Measurements from ENCODE around the gene CHD5. TPM values are rescaled to one million over a fixed set of nuclear protein-coding genes. Genes with fewer than 3 reads are reported as not detected.

CHD5 gene
- total and polyA plus RNA-seq, 12 donors = 0.01 to 0.78 (median 0.17) TPM

DNA sequence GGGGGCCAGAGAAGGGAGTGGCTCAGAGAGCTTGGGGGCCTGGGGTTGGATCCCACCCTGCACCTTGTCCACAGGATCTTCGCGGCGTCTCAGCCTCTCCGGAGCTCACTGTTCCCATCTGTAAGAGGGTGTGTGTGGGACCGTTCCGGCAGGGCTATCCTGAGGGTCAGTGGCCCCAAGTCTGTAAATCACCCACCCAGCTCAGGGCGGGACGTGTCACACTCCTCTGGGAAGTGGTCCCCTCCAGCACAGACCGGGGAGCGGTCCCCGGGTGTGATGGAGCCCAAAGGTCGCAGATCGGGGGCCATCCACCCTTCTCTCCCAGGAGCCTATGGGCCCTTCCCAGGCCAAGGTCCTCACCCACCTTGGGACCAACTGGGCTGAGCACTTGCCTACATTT lies 94.5 kb downstream of the CHD5 start:
- Histone ChIP-seq H3K4me3 (no peak overlapping the region), H3K27ac (no peak overlapping the region), H3K9me3 (no peaks in the 10 kb centered on the region), H3K4me1 (peaks cover 0 to 19% (median 0%) of the 10 kb centered on the region in 9 donors), H3K36me3 (peaks cover 0 to 67% (median 0%) of the 10 kb centered on the region in 9 donors), H3K27me3 (no peaks in the 10 kb centered on the region)
- intact Hi-C loops (cut with DNase I) = no loop called here
- TF ChIP-seq, protein P1, sequence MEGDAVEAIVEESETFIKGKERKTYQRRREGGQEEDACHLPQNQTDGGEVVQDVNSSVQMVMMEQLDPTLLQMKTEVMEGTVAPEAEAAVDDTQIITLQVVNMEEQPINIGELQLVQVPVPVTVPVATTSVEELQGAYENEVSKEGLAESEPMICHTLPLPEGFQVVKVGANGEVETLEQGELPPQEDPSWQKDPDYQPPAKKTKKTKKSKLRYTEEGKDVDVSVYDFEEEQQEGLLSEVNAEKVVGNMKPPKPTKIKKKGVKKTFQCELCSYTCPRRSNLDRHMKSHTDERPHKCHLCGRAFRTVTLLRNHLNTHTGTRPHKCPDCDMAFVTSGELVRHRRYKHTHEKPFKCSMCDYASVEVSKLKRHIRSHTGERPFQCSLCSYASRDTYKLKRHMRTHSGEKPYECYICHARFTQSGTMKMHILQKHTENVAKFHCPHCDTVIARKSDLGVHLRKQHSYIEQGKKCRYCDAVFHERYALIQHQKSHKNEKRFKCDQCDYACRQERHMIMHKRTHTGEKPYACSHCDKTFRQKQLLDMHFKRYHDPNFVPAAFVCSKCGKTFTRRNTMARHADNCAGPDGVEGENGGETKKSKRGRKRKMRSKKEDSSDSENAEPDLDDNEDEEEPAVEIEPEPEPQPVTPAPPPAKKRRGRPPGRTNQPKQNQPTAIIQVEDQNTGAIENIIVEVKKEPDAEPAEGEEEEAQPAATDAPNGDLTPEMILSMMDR (IDR thresholded peaks at IDR 0.05) = no peak
- WGBS, 2 donors = 92 to 97% methylated on average over 13 of the region's 13 CpGs
- DNase-seq (no peak), ATAC-seq (no peak)

DNA sequence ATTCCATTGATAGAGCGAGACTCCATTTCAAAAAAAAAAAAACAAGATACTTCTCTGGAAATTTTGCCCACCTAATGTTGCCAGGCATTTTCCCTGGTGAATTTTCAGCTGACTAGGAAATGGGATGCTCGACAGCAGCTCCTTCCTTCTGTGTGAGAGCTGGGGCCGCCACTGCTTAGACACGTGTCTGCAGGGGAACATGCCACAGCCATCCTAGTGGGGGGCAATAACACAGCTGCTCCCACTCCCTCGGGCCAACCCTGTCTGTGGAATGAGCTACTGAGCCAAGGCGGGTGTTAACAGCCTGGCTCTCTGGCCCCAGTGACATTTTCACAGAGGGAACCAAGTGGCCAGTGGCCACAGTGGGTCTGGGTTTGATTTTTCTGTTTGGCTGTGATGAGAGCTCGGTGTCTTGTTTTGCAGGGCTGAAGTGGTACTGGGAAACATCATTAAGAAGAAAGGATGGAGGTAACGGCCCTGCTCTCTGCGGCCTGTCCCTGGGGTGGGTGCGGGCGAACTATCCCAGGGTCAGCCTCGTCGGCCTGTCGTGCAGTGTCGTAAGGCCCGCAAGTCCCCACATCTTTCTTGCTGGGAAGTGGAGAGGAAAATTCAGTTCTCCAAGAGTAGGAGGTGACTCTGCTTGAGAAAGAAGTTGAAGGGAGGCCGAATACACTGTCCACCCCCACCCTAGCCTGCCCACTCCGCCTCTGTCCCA lies 95.2 kb downstream of the CHD5 start:
- Histone ChIP-seq H3K4me1 (peaks cover 0 to 19% (median 6%) of the 10 kb centered on the region in 9 donors), H3K27me3 (no peaks in the 10 kb centered on the region), H3K9me3 (no peaks in the 10 kb centered on the region), H3K4me3 (no peak overlapping the region), H3K36me3 (peaks cover 0 to 67% (median 0%) of the 10 kb centered on the region in 9 donors), H3K27ac (no peak overlapping the region)
- DNase-seq (no peak), ATAC-seq (no peak)
- WGBS, 2 donors = 89 to 91% methylated on average over 18 of the region's 18 CpGs
- intact Hi-C loops (cut with DNase I) = no loop called here
- TF ChIP-seq, protein P1 (IDR thresholded peaks at IDR 0.05) = no peak

DNA sequence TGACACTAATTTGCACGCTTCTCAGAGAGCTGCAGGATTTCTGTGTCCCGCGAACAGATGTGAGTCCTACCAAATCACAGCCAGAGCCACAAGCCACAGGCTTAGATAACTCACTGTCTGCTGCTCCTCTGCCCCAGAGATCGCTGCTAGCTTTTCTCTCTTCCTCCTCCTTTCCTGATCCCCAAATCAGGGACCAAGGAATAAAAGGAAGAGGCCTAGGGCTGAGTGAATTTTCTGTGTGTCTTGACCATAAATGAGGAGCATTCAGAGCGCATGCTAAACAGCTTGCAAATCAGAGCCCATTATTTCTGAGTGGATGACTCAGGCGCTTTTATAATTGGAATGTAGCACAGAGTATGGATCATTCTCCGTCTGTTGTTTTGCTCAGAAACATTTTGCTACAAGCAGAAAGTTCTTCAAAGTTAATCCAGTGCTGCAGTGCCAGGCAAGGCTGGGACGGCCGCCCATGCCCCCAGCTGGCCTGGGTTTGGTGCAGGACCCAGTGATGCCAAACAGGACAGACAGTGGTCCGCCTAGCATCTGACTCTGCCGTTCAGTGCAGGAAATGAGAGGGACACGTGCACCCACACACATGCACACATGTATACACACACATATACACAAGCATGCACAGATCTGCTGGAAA lies 96.2 kb downstream of the CHD5 start:
- Histone ChIP-seq H3K4me3 (no peak overlapping the region), H3K4me1 (peaks cover 0 to 19% (median 6%) of the 10 kb centered on the region in 9 donors), H3K36me3 (peaks cover 0 to 63% (median 0%) of the 10 kb centered on the region in 9 donors), H3K27ac (no peak overlapping the region), H3K9me3 (no peaks in the 10 kb centered on the region), H3K27me3 (no peaks in the 10 kb centered on the region)
- DNase-seq (no peak), ATAC-seq (no peak)
- intact Hi-C loops (cut with DNase I) = no loop called here
- 71 to 79% methylated on average over 12 of the region's 12 CpGs for WGBS, 2 donors
- TF ChIP-seq, protein P1 (IDR thresholded peaks at IDR 0.05) = no peak

DNA sequence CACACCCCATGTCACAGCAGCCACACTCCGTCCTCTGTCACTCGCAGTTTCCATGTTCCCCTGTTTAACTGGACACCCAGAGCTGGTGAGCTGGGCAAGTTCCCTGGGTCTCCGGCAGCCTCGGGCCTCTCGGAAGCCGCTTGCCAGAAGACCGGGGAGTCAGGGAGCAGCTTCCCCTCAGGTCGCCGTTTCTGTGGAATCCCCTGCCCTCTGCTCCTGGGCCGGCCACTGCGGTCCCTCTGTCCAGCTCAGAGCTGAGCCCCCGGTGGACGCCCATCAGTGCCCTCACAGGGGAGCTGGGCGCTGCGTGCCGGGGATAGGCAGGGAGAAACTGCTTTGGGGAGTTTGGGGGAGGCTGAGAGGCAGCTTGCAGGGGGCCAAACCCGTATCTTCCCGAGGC lies 96.7 kb downstream of the CHD5 start:
- no peak overlapping the region for H3K4me3 ChIP-seq
- peaks cover 0 to 60% (median 0%) of the 10 kb centered on the region in 9 donors for H3K36me3 ChIP-seq
- TF ChIP-seq, protein P1 (IDR thresholded peaks at IDR 0.05) = no peak
- H3K9me3 ChIP-seq = no peaks in the 10 kb centered on the region
- H3K4me1 ChIP-seq = peaks cover 0 to 19% (median 6%) of the 10 kb centered on the region in 9 donors
- DNase-seq (no peak), ATAC-seq (no peak)
- 67 to 79% methylated on average over 18 of the region's 18 CpGs for WGBS, 2 donors
- no peak overlapping the region for H3K27ac ChIP-seq
- intact Hi-C loops (cut with DNase I) = no loop called here
- H3K27me3 ChIP-seq = no peaks in the 10 kb centered on the region
